SU-DHL-6 (cell line): ENCODE results near the gene ADAMTS15.

Source experiments
- CTCF ChIP-seq: fragments of 200-600 bp; sonication (generic); IDR thresholded peaks from one replicate; pipeline ENCODE4 v1.5.1; 2017; ENCODE audit warnings: antibody characterized with exemption, mild to moderate bottlenecking, low read length, moderate library complexity; ENCODE audit not compliant: insufficient read depth, poor library complexity, severe bottlenecking
- EZH2phosphoT487 ChIP-seq: fragments of 200-600 bp; sonication (generic), shearing (Covaris generic); conservative IDR thresholded peaks from 2 replicates; pipeline ENCODE4 v1.6.1; 2018; ENCODE audit warnings: mild to moderate bottlenecking, antibody characterized with exemption, low read length, moderate library complexity, mixed read lengths

DNA sequence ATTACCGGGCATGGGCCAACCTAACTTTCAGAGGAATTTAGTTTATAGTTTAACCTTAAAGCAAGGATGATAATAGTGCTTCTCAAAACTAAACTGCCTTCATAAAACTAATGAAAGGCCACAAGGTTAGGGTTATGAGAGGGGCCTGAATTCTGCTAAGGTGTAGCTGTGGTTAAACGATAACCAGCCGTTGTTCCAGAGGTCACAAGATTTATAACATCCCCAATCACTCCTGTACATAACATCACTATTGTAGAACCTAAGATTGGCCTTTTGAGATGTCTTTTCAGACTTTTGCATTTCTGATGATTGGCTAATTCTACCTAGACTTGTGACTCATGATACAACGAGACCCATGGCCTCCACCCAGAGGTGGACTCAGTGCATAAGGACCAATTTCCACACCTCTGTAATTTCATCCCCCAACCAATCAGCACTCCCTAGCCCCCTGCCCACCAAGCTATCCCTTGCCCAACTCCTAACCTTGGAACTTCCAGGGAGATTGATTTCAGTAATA, 69.8 kb downstream of the ADAMTS15 start:
- TF ChIP-seq CTCF (no peak), EZH2phosphoT487 (no peak)
